ENCODE results near the gene PPP2R2B. TPM values are rescaled to one million over a fixed set of nuclear protein-coding genes. Genes with fewer than 3 reads are reported as not detected.

Gene PPP2R2B
- total RNA-seq, 1 donor from 2014 or later, result 0.35 TPM

DNA sequence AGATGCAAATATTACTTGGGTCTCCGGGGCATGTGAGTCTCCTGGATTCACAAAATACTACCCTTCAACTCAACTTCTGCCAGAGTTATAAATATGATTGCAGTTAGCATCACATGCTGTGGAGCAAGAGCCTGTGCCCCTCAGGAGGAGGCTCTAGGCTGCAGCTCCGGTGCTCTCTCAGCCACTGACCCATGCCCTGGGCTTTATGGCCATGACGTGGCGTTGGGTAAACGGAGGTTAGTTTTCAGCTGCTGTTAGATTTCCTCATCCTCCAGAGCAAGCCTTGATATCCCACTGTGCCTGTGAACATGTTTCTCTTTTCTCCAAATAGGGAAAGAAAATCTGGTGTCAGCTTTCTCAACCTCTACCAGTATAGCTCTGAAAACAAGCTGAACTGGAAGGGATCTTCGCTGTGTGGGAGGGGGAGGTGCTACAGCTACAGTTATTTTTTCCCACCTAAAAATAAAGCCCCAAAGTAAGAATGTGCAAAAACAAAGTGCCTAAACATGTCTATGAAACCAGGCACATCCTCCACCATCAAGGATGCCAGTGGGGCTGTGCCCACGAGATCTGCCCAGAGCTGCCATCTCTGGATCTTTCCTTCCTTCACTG is 238.2 kb downstream of the PPP2R2B start:
- no peak overlapping the region for H3K4me3 Mint-ChIP-seq (ENCODE audit: unreplicated experiment)

DNA sequence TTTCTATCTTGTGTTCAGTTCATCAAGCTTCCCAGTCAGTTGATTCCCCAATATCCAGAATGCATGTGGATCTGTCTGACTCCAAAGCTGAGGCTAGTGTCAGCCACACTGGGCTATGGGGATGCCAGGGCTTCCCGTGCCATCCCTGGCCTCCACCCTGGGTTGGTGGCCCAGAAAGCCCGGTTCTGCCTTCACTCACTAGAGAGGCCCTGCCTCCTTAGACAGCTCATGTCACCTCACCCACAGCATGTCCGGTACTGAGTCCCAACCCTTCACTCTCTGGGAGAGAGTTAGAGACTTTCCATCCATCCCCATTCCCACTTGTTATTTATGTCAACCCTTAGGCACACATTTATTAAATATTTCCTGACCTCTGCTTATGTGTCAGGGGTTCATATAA is 243.1 kb downstream of the PPP2R2B start:
- H3K27me3 Mint-ChIP-seq (ENCODE audit: low read depth), result peaks cover 31% of the 10 kb centered on the region
- no peak overlapping the region for H3K27ac Mint-ChIP-seq (ENCODE audit: unreplicated experiment)
- H3K36me3 Mint-ChIP-seq (ENCODE audit: low read depth), result no peaks in the 10 kb centered on the region
- DNase-seq (ENCODE audit: low spot score), result no peak
- H3K4me1 Mint-ChIP-seq (ENCODE audit: low read depth), result no peaks in the 10 kb centered on the region
- TF ChIP-seq, protein P1, sequence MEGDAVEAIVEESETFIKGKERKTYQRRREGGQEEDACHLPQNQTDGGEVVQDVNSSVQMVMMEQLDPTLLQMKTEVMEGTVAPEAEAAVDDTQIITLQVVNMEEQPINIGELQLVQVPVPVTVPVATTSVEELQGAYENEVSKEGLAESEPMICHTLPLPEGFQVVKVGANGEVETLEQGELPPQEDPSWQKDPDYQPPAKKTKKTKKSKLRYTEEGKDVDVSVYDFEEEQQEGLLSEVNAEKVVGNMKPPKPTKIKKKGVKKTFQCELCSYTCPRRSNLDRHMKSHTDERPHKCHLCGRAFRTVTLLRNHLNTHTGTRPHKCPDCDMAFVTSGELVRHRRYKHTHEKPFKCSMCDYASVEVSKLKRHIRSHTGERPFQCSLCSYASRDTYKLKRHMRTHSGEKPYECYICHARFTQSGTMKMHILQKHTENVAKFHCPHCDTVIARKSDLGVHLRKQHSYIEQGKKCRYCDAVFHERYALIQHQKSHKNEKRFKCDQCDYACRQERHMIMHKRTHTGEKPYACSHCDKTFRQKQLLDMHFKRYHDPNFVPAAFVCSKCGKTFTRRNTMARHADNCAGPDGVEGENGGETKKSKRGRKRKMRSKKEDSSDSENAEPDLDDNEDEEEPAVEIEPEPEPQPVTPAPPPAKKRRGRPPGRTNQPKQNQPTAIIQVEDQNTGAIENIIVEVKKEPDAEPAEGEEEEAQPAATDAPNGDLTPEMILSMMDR (IDR thresholded peaks at IDR 0.05), result no peak
- no peak overlapping the region for H3K4me3 Mint-ChIP-seq (ENCODE audit: unreplicated experiment)
- no peaks in the 10 kb centered on the region for H3K9me3 Mint-ChIP-seq (ENCODE audit: low read depth)

More for the DNA sequence above, 238.2 kb downstream of the PPP2R2B start:
- Mint-ChIP-seq H3K27me3 (ENCODE audit: low read depth) (peaks cover 20% of the 10 kb centered on the region), H3K36me3 (ENCODE audit: low read depth) (no peaks in the 10 kb centered on the region), H3K4me1 (ENCODE audit: low read depth) (no peaks in the 10 kb centered on the region), H3K27ac (ENCODE audit: unreplicated experiment) (no peak overlapping the region), H3K9me3 (ENCODE audit: low read depth) (no peaks in the 10 kb centered on the region)
- DNase-seq (ENCODE audit: low spot score), result no peak
- TF ChIP-seq, protein P1 (IDR thresholded peaks at IDR 0.05), result no peak

DNA sequence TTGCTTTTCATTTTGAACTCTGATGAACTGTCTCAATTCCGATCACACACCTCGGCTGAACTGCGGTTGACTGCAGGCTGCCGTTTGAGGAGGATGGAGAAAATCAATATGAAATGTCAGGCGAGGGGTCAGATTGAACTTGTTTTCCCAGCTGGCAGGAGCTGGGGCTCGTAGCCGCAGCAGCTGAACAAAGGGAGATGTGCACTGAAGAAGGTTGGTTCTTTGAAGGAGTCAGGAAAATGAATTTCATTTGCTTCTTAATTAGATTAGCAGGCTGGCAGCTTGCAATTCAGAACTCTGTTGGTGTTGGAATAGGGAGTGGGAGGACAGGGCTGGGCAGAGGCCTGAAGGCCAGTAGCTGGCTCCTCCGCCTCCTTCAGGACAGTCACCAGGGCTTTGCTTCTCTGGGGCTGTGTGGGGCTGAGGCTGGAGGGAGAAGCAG is 245.2 kb downstream of the PPP2R2B start:
- no peak overlapping the region for H3K27ac Mint-ChIP-seq (ENCODE audit: unreplicated experiment)
- TF ChIP-seq, protein P1 (IDR thresholded peaks at IDR 0.05), result no peak
- peaks cover 38% of the 10 kb centered on the region for H3K27me3 Mint-ChIP-seq (ENCODE audit: low read depth)
- no peaks in the 10 kb centered on the region for H3K9me3 Mint-ChIP-seq (ENCODE audit: low read depth)
- DNase-seq (ENCODE audit: low spot score), result no peak
- no peak overlapping the region for H3K4me3 Mint-ChIP-seq (ENCODE audit: unreplicated experiment)
- no peaks in the 10 kb centered on the region for H3K36me3 Mint-ChIP-seq (ENCODE audit: low read depth)
- H3K4me1 Mint-ChIP-seq (ENCODE audit: low read depth), result no peaks in the 10 kb centered on the region

DNA sequence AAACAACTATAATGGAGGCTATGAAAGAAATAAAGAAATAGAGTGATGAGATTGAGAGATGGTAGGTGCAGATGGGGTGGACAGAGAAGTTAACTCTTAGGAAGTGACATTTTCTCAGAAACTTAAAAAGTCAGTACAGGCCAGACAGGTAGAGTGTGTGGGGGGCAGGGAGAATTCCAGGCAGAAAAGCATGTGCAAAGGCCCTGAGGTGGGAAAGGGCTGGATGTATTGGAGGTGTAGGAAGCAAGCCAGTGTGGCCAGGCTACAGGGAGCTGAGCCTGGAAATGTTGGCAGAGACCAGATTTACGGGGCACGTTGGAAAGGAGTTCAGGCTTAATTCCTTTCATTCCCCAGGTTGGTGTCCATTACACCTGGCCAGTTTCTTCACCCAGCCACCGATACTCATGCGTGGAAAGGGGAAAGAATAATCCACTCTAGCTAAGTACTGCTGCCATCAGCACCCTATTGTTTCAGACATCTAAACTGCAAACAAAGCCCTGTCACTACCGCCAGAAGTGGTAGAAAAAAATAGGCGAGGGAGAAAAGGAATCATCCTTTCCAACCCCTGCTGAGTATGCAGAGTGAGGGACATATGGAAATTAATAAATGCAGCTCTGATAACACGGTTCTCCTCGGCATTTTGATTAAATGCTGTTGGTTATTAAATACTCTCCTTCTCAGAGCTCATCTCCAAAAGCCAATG is 245.8 kb downstream of the PPP2R2B start:
- H3K4me1 Mint-ChIP-seq (ENCODE audit: low read depth), result no peaks in the 10 kb centered on the region
- H3K27me3 Mint-ChIP-seq (ENCODE audit: low read depth), result peaks cover 36% of the 10 kb centered on the region
- TF ChIP-seq, protein P1 (IDR thresholded peaks at IDR 0.05), result no peak
- H3K36me3 Mint-ChIP-seq (ENCODE audit: low read depth), result no peaks in the 10 kb centered on the region
- no peaks in the 10 kb centered on the region for H3K9me3 Mint-ChIP-seq (ENCODE audit: low read depth)
- no peak overlapping the region for H3K4me3 Mint-ChIP-seq (ENCODE audit: unreplicated experiment)
- H3K27ac Mint-ChIP-seq (ENCODE audit: unreplicated experiment), result no peak overlapping the region
- no peak for DNase-seq (ENCODE audit: low spot score)

DNA sequence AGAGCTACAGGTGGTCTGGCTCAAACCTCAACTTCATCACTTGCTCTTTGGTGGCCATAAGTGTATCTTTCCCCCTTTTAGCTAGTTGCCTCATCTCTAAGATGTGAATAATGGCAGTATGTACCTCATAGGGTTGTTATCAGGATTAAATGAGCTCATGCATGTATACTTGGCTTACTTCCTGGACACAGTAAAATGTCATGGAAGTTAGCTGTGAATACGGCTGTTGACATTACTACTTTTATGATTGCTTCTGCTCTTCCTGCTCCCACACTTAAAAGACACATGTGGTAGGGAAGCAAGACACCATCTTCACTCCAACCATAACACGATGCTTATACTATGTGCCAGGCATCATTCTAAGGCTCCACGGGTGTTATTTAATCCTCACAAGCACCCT is 248.1 kb downstream of the PPP2R2B start:
- TF ChIP-seq, protein P1 (IDR thresholded peaks at IDR 0.05), result no peak
- no peaks in the 10 kb centered on the region for H3K4me1 Mint-ChIP-seq (ENCODE audit: low read depth)
- peaks cover 28% of the 10 kb centered on the region for H3K27me3 Mint-ChIP-seq (ENCODE audit: low read depth)
- H3K27ac Mint-ChIP-seq (ENCODE audit: unreplicated experiment), result no peak overlapping the region
- peaks cover 5% of the 10 kb centered on the region for H3K9me3 Mint-ChIP-seq (ENCODE audit: low read depth)
- DNase-seq (ENCODE audit: low spot score), result no peak
- no peak overlapping the region for H3K4me3 Mint-ChIP-seq (ENCODE audit: unreplicated experiment)
- no peaks in the 10 kb centered on the region for H3K36me3 Mint-ChIP-seq (ENCODE audit: low read depth)
